H9 (cell line): ENCODE data around the gene VWC2L. TPM values are rescaled to one million over a fixed set of nuclear protein-coding genes. Genes with fewer than 3 reads are reported as not detected.

ENCODE experiments used
- DNase-seq: peaks from one replicate; pipeline ENCODE4 v3.0.0-alpha.2; 2017
- H2AFZ ChIP-seq: one replicate; pipeline ENCODE4 v1.6.1; 2013; ENCODE audit warnings: mild to moderate bottlenecking, low read length, control low read depth, moderate library complexity
- H2AK5ac ChIP-seq: 2 replicates; pipeline ENCODE4 v1.6.1; 2013; ENCODE audit warnings: low read length, control low read depth, mixed read lengths; ENCODE audit not compliant: insufficient read length
- H2BK120ac ChIP-seq: one replicate; pipeline ENCODE4 v1.6.1; 2013; ENCODE audit warnings: low read depth, mild to moderate bottlenecking, low read length, control low read depth, inconsistent platforms; ENCODE audit not compliant: poor library complexity, severe bottlenecking
- H2BK12ac ChIP-seq: 2 replicates; pipeline ENCODE4 v1.6.1; 2013; ENCODE audit warnings: low read length, control low read depth, mixed read lengths, low read depth; ENCODE audit not compliant: insufficient read length
- H2BK15ac ChIP-seq: 2 replicates; pipeline ENCODE4 v1.6.1; 2013; ENCODE audit warnings: low read depth, low read length, control low read depth
- H2BK20ac ChIP-seq: one replicate; pipeline ENCODE4 v1.6.1; 2013; ENCODE audit warnings: low read depth, mild to moderate bottlenecking, low read length, control low read depth, inconsistent platforms; ENCODE audit not compliant: poor library complexity, severe bottlenecking
- H2BK5ac ChIP-seq: 2 replicates; pipeline ENCODE4 v1.6.1; 2013; ENCODE audit warnings: low read length, control low read depth, mixed read lengths; ENCODE audit not compliant: insufficient read length
- H3K14ac ChIP-seq: 2 replicates; pipeline ENCODE4 v1.6.1; 2013; ENCODE audit warnings: low read length, control low read depth; ENCODE audit not compliant: insufficient read depth
- H3K18ac ChIP-seq: 2 replicates; pipeline ENCODE4 v1.6.1; 2013; ENCODE audit warnings: low read depth, mild to moderate bottlenecking, mixed read lengths, low read length, control low read depth; ENCODE audit not compliant: insufficient read length
- H3K23ac ChIP-seq: 2 replicates; pipeline ENCODE4 v1.6.1; 2013; ENCODE audit warnings: low read length, control low read depth, mixed read lengths, low read depth; ENCODE audit not compliant: insufficient read length
- H3K23me2 ChIP-seq: 2 replicates; pipeline ENCODE4 v1.6.1; 2013; ENCODE audit warnings: low read depth, mild to moderate bottlenecking, mixed read lengths, low read length, control low read depth; ENCODE audit not compliant: insufficient read length, poor library complexity, severe bottlenecking
- H3K27ac ChIP-seq: 2 replicates; pipeline ENCODE4 v1.5.1; 2013; ENCODE audit warnings: low read length, control low read depth, mixed read lengths, low read depth; ENCODE audit not compliant: insufficient read length
- H3K27me3 ChIP-seq: 2 replicates; pipeline ENCODE4 v1.6.1; 2013; ENCODE audit warnings: low read length, control low read depth, inconsistent platforms; ENCODE audit not compliant: insufficient read depth
- H3K4ac ChIP-seq: 2 replicates; pipeline ENCODE4 v1.6.1; 2013; ENCODE audit warnings: low read depth, mild to moderate bottlenecking, control low read depth, inconsistent platforms, low read length, moderate library complexity
- H3K4me1 ChIP-seq: 2 replicates; pipeline ENCODE4 v1.6.1; 2013; ENCODE audit warnings: low read length, control low read depth, inconsistent platforms; ENCODE audit not compliant: insufficient read depth
- H3K4me2 ChIP-seq: 2 replicates; pipeline ENCODE4 v1.6.1; 2013; ENCODE audit warnings: low read length, control low read depth, mixed read lengths; ENCODE audit not compliant: insufficient read length, insufficient read depth
- H3K56ac ChIP-seq: 2 replicates; pipeline ENCODE4 v1.6.1; 2013; ENCODE audit warnings: low read depth, mild to moderate bottlenecking, mixed read lengths, low read length, control low read depth; ENCODE audit not compliant: insufficient read length
- H3K79me1 ChIP-seq: 2 replicates; pipeline ENCODE4 v1.6.1; 2013; ENCODE audit warnings: low read depth, mild to moderate bottlenecking, moderate library complexity, low read length, control low read depth, inconsistent platforms; ENCODE audit not compliant: insufficient read depth, poor library complexity, severe bottlenecking
- H3K79me2 ChIP-seq: 2 replicates; pipeline ENCODE4 v1.6.1; 2013; ENCODE audit warnings: low read length, control low read depth, inconsistent platforms; ENCODE audit not compliant: insufficient read depth
- H3K9ac ChIP-seq: 2 replicates; pipeline ENCODE4 v1.6.1; 2013; ENCODE audit warnings: low read length, control low read depth, mixed read lengths; ENCODE audit not compliant: insufficient read length; ENCODE audit errors: extremely low read depth
- H3K9me3 ChIP-seq: one replicate; pipeline ENCODE4 v1.6.1; 2013; ENCODE audit warnings: low read depth, low read length, inconsistent platforms; ENCODE audit not compliant: control insufficient read depth
- H3T11ph ChIP-seq: one replicate; pipeline ENCODE4 v1.6.1; 2013; ENCODE audit warnings: mild to moderate bottlenecking, low read length, control low read depth, inconsistent platforms
- H4K20me1 ChIP-seq: one replicate; pipeline ENCODE4 v1.6.1; 2013; ENCODE audit not compliant: control insufficient read depth, insufficient read length, insufficient read depth
- H4K5ac ChIP-seq: 2 replicates; pipeline ENCODE4 v1.6.1; 2013; ENCODE audit warnings: low read depth, mild to moderate bottlenecking, mixed read lengths, low read length, control low read depth; ENCODE audit not compliant: insufficient read length
- H4K8ac ChIP-seq: replicated peaks from 2 replicates; pipeline ENCODE4 v1.6.1; 2013; ENCODE audit warnings: low read length, control low read depth, mixed read lengths, low read depth; ENCODE audit not compliant: insufficient read length
- H4K91ac ChIP-seq: 2 replicates; pipeline ENCODE4 v1.6.1; 2013; ENCODE audit warnings: low read depth, mild to moderate bottlenecking, moderate library complexity, mixed read lengths, low read length, control low read depth; ENCODE audit not compliant: insufficient read length
- H3K27ac Mint-ChIP-seq, 3 experiments: 2 replicates in 2 of 3; 3 replicates in 1 of 3; pipeline ENCODE4 v1.8.0; 2020 to 2021; ENCODE audit warnings: mixed read lengths in 3 of 3, mild to moderate bottlenecking in 1 of 3, moderate library complexity in 1 of 3
- H3K27me3 Mint-ChIP-seq: 2 replicates; pipeline ENCODE4 v1.8.0; 2021; ENCODE audit warnings: low read depth, mild to moderate bottlenecking, moderate library complexity, mixed read lengths
- H3K36me3 Mint-ChIP-seq, 3 experiments: 2 replicates in 2 of 3; 3 replicates in 1 of 3; pipeline ENCODE4 v1.8.0; 2020 to 2021; ENCODE audit warnings: low read depth in 3 of 3, mixed read lengths in 3 of 3; ENCODE audit not compliant: insufficient read depth in 1 of 3
- H3K4me1 Mint-ChIP-seq, 2 experiments: 2 replicates each; pipeline ENCODE4 v1.8.0; 2020; ENCODE audit warnings: mixed read lengths in 2 of 2
- H3K4me3 Mint-ChIP-seq, 2 experiments: 2 replicates in 1 of 2; 3 replicates in 1 of 2; pipeline ENCODE4 v1.8.0; 2020 to 2021; ENCODE audit warnings: mild to moderate bottlenecking in 2 of 2, mixed read lengths in 2 of 2, moderate library complexity in 1 of 2
- H3K9me3 Mint-ChIP-seq, 2 experiments: 2 replicates in 1 of 2; 3 replicates in 1 of 2; pipeline ENCODE4 v1.8.0; 2020; ENCODE audit warnings: mild to moderate bottlenecking in 2 of 2, mixed read lengths in 2 of 2, moderate library complexity in 1 of 2
- CTCF ChIP-seq: fragments of 200-600 bp; sonication (generic); conservative IDR thresholded peaks from 3 replicates; pipeline ENCODE4 v1.8.0; 2021; ENCODE audit warnings: antibody characterized with exemption, mild to moderate bottlenecking
- WGBS: extraction: QIAGEN DNeasy Blood & Tissue Kit; methylation state at CpG from one replicate; pipeline ENCODE4 v1.1.7; 2013; ENCODE audit warnings: missing lambda C conversion rate, low lambda C conversion rate, mixed read lengths; ENCODE audit not compliant: insufficient read length; ENCODE audit errors: extremely low coverage; 5-methylcytosine and 5-hydroxymethylcytosine counted together
- total RNA-seq: library from RNA; stranded (reverse); gene quantifications from 2 replicates; pipeline ENCODE4 v1.2.1, GENCODE V29; 2021

The VWC2L gene
- total RNA-seq, 1 experiment from 2014 or later, result not detected

- no CpG with 5 or more reads among the region's 1 CpG for WGBS
Observed at GRCh38 chr2:214611015-214611414, 200.2 kb downstream of the VWC2L start.

More at GRCh38 chr2:214611015-214611414, 200.2 kb downstream of the VWC2L start:
- Histone ChIP-seq H3K27ac (no peak overlapping the region), H3K4me1 (no peaks in the 10 kb centered on the region), H4K20me1 (no peaks in the 10 kb centered on the region), H3K18ac (no peak overlapping the region), H3K56ac (no peak overlapping the region), H2BK20ac (no peak overlapping the region), H3K14ac (no peak overlapping the region), H3K27me3 (no peaks in the 10 kb centered on the region), H3K79me2 (no peaks in the 10 kb centered on the region), H2AK5ac (no peak overlapping the region), H2BK120ac (no peak overlapping the region), H4K5ac (no peak overlapping the region), H3K4ac (no peak overlapping the region), H4K91ac (no peak overlapping the region), H2BK12ac (no peak overlapping the region), H3T11ph (no peak overlapping the region), H2BK5ac (no peak overlapping the region), H2AFZ (no peak overlapping the region), H3K4me2 (no peak overlapping the region), H3K9me3 (no peaks in the 10 kb centered on the region), H3K23me2 (no peaks in the 10 kb centered on the region), H3K9ac (no peak overlapping the region), H3K79me1 (no peaks in the 10 kb centered on the region), H2BK15ac (no peak overlapping the region), H4K8ac (no peak overlapping the region), H3K23ac (no peak overlapping the region)
- no peak for DNase-seq
- Mint-ChIP-seq H3K36me3 (no peaks in the 10 kb centered on the region), H3K27ac (no peak overlapping the region), H3K4me3 (no peak overlapping the region), H3K4me1 (peaks cover 6 to 11% of the 10 kb centered on the region in 2 experiments; a peak in 3 of 4 replicates), H3K9me3 (no peaks in the 10 kb centered on the region), H3K27me3 (peaks cover 11% of the 10 kb centered on the region)
- no peak for TF ChIP-seq CTCF
